GM21528 (cell line): ENCODE measurements around the gene DOHH.
"Not testable (repeated sequence)": the region's sequence is repeated elsewhere in the genome, so short reads cannot be mapped to it uniquely, and the experiment has no call there.

Experiments used
- ATAC-seq: cut with Tn5 transposase; IDR thresholded peaks from one replicate; pipeline ENCODE4 v1.9.1; 2021; ENCODE audit warnings: mild to moderate bottlenecking, moderate library complexity; ENCODE audit not compliant: unreplicated experiment, low FRiP score

The DOHH gene

GRCh38 chr19:3464587-3465235 is 35.8 kb downstream of the DOHH start:
- no peak for ATAC-seq

- no peak for ATAC-seq
Measured at GRCh38 chr19:3463714-3464586, 36.5 kb downstream of the DOHH start.

DNA sequence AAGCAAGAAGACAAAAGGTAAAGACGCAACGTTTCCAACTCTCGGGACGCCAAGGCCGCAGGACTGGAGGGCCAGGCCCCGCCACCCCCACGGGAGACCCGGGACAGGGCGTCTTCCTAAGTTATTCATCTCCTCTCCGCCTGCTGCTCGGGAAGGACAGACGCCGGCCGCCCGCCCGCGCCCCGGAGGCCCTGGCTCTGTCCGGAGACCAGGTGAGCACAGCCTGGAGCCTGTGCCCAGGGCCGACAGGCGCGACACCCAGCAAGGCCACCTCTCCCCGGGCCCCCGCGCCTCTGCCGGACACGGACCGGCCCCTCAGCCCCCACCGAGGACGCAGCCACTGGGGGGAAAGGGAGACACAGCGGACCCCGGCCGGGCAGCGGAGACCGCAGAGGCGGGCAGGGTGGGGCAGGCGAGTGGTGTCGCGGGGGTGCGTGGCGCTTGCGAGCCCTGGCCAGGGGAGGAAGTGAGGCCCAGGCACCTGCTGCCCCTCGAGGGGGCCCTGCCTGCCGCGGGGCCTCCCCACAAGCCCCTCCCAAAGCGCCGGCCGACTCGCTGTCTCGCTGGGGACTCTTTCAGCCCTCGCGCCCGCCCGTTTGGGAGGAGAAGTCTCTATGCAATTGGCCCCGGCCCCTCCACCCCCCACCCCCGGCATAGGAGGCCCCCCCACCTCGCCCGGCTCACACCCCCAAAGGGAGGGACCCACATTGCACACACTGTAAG is 37.3 kb downstream of the DOHH start:
- ATAC-seq, result no peak

DNA sequence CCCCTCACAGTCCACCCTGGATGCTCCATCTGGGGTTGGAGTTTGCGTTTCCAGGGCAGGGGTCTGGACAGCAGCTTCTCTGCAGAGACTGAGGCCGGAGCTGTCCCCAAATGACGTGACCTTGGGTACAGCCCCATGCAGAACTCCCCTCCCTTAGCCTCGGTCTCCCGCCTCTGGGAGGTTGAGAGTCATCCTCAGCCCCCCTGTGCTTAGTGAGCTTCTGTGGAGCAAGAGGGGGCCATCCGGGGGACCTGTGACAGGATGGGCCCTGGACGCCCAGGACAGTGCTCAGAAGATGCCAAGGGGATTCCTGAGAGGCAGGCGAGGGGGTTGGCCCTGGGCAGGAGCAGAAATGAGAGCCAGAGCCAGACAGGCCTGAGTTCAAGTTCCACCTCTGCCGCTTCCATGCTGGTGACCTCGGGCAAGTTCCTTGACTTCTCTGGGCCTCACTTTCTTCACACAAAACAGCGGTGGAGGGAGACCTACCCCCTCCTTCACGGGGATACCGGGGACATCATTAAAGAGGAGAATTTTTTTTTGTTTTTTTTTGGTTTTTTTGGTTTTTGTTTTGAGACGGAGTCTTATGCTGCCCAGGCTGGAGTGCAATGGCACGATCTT is 40.4 kb downstream of the DOHH start:
- no peak for ATAC-seq

DNA sequence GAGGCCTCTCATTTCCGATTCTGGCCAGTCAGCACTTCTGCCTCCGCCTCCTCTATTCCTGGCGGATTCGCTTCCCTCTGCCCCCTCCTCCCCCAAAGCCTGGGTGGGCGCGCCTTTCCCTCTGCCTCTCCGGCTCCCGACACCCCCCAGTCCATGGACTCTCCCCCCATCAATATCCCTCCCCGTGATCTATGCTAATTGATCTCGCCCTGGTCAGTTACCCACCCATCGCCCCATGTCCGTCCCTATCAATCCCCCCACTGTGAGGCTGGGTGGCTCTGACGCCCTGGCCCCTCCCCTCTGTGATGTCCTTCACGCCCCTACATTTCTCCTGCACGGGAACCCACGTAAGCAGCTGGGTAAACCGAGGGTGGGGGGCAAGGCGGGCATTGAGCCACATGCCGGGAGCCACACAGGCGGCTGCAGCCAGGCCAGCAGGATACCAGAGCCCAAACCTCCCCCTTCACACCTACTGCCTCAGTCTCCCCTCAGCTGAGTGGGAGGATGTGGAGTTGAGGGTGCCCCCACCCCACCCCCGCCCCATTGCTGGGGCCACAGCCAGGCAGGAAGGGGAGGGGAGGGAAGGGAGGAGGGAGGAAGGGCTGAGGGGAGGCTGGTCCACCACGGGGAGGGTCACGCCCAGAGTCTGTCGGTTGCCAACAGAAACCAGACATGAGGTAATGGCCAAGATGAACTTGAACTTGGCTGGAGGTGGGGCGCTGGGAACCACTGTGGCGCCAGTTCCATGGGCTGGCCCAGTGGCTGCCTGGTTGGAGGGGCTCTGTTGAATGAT is 41.2 kb downstream of the DOHH start:
- no peak for ATAC-seq

DNA sequence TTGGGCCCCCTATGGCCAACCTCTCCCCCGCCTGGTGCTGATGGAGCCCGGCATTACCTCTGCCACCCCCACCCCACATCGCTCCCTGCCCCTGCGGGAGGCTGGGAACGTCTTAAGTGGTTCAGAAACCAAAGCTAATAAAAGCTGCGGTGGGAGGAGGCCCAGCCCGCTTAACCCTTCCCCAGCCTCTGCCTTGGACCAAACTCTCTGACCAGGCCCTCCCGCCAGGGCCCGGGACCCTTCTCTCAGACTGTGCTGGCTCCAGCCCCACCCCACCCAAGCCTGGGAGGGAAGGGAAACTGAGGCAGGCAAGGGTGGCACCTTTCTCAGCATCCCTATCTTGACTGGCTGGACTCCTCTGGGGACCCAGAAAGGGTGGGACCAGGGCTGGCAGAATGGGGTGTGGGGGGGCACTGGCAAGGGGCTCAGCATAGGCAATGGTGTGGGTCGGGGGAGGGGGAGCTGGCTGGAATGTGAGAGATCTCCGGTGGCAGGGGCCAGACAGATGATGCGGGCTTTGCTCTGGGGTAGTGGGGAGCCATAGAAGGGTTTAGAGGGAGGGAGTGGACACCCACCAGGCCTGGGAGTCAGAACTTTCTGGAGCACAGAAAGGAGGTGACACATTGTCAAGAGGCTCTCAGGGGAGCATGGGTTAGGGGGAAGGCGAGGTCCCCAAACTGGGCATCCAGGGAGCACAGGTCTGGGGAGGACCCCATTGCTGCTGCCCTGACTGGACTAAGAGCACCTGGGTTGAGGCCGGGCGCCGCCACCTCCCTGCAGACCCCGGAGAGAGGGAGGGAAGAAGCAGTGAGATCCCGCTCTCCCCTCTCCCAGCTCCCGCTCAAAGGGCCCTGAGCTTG is 42.0 kb downstream of the DOHH start:
- no peak for ATAC-seq

DNA sequence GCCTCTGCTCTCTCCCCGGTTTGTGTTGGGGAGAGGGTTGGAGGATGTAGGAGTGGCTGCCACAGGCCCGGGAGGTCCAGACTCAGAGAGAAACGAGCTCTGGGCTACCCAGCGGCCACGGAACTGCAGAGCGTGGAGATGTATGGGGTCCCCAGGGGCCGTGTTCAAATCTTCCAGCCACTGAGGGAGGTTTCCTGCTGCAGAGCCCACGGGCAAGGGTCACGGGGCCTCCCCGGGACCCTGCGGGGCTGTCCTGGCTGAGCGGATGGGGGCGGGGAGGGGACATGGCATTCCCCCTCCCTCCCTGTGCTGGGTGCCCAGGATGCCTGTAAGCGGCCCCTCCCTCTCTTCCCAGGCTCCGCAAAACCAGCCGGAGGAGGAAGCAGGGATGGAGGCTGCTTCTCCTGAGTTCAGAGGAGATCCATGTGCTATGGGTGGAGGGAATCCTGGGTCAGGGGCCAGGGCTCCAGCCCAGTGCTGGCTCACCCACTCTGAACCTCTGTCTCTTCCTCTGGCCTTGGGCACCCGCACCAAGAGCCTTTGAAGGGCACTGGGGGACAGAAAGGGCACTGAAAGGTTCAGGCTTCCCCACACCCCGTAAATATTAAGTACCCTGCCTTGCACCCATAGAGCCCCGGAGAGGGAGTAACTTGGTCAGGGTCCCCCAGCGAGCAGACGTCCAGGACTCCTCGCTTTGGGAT is 42.8 kb downstream of the DOHH start:
- no peak for ATAC-seq

GRCh38 chr19:3456925-3457527 is 43.4 kb downstream of the DOHH start:
- ATAC-seq, result no peak

DNA sequence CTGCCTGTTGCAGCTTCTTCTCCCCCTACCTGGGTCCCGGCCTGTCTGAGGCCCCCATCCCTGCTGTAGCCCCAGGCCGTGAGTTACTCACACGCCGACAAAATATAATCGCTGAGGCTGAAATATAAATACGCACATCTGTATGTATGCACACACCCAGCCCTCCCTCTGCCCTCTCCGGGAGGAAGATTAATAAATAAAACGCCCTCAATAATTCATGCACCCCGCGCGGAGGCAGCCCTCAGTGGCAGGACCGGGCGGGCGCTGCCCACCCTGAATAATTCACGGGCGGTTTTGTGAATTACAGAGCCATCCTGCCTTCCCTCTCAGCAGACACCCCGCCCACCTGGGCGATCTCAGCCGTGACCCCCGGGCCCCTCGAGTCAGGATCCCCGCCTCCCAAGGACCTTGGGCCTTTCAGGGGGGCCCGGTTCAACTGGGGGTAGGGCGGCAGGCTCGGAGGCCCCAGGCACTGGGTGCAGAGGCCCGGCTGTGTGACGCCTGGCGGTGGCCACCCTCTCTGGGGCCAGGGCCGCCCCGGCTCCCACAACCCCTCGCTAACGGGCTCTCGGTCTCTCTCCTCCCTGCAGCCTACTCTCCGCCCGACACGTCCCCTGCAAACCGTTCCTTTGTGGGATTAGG is 44.4 kb downstream of the DOHH start:
- ATAC-seq, result no peak

- no peak for ATAC-seq
Measured at GRCh38 chr19:3455393-3455955, 45.0 kb downstream of the DOHH start.

- no peak for ATAC-seq
Measured at GRCh38 chr19:3454656-3455392, 45.6 kb downstream of the DOHH start.

GRCh38 chr19:3453840-3454239 is 46.6 kb downstream of the DOHH start:
- no peak for ATAC-seq

GRCh38 chr19:3452942-3453214 is 47.6 kb downstream of the DOHH start:
- ATAC-seq, result not testable (repeated sequence)

DNA sequence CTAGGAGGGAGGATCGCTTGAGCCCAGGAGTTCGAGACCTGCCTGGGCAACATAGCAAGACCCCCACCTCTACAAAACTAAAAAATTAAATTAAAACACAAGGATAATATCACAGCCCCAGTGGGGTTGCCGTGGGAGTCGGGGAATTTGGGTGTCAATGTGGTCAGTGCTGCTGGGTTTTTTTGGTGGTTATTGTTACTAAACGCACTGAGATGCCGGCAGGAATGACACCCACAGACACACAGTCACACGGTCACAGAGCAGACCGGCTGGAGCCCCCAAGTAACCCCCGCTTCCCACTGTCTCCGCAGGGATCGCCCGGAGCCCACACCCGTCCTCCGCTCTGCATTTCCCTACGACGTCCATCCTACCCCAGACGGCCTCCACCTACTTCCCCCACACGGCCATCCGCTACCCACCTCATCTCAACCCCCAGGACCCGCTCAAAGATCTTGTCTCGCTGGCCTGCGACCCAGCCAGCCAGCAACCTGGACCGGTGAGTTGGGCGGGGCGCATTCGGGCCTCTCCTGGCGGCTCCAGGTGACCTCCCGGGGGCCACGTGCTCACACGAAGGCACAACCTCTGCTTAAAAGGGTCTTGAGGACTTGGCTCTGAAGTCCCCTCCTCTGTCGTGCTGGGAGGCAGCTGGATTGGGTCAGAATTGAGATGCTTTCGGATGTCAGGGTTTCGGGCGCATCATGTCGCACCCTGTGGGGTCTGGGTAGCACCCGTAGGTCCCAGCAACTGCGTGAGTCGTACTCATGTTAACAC is 48.1 kb downstream of the DOHH start:
- no peak for ATAC-seq

DNA sequence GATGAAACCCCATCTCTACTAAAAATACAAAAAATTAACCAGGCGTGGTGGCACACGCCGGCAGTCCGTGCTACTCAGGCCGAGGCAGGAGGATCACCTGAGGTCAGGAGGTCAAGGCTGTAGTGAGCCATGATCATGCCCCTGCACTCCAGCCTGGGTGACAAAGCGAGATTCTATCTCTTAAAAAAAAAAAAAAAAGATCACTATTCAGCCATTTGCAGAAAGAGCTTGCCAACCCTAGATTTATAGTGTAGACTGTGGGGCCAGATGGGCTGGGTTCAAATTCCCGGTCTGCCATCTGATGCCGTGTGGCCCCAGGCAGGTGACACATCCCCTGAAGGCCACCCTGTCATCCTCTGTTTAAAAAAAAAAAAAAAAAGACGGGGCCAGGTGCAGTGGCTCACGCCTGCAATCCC is 49.0 kb downstream of the DOHH start:
- ATAC-seq, result no peak

DNA sequence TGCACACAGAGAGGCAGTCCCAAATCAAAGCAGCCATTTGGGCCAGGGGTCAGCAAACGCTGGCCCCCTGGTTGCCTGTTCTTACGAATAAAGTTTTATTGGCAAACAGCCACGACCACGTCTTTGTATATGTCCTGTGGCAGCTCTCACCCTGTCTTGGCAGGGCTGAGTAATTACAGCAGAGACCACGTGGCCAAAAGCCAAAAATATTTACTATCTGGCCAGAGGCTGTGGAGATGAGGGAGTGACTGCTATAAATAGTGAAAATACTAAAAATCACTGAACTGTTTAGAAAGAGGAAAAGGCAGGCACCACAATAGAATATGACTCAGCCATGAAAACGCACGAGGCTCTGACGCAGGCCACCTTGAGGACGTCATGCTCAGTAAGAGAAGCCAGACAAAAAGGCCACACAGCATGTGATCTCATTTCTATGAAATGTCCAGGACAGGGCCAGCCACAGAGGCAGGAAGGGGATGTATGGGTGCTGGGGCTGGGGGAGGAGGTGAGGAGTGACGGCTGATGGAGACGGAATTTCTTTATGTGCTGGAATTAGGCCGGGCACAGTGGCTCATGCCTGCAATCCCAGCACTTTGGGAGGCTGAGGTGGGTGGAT is 49.6 kb downstream of the DOHH start:
- no peak for ATAC-seq
